GM12801 (cell line): ENCODE measurements around the gene CRIP1.

ENCODE experiments used
- TF ChIP-seq, protein P1 (sequence below): IDR thresholded peaks from one replicate; pipeline ENCODE4 v1.5.1; 2011; ENCODE audit warnings: control low read depth; ENCODE audit not compliant: insufficient read length; ENCODE audit errors: extremely low read depth

Gene CRIP1

DNA sequence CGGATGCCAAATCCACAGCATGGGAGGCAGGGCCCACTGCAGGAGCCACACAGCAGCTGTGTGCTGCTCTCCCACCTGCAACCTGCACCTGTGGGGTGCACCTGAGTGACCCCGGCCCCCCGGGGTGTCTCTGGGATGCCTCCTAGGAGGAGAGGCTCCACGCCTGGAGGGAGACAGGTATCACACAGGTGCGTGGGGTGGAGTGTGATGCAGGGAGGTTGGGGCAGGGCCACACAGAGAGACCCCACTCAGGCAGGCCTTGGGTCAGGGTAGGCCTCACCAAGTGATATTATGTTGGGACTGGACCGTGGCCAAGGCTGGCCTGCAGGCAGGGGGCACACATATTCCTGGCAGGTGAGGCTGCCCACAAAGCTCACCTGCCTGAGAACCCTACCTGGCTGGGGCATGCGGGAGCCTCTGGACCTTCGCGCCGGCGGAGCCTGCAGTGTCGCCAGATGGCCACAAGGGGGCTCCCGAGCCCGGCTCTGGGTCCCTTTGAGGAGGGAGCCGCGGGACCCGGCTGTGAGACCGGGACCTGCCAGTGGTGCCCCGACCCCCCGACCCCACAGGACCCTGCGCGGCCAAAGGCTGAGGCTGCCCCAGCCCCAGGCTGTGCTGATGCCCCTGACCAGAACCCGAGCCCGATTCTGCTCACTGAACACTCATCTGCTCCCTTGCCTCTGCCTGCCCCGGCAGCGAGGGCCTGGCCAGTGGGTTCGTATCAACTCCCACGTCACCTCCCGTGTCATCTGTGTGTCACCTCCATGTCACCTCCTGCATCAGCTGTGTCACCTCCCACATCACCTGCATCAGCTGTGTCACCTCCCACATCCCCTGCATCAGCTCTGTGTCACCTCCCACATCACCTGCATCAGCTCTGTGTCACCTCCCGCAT is 51.1 kb downstream of the CRIP1 start:
- TF ChIP-seq, protein P1, sequence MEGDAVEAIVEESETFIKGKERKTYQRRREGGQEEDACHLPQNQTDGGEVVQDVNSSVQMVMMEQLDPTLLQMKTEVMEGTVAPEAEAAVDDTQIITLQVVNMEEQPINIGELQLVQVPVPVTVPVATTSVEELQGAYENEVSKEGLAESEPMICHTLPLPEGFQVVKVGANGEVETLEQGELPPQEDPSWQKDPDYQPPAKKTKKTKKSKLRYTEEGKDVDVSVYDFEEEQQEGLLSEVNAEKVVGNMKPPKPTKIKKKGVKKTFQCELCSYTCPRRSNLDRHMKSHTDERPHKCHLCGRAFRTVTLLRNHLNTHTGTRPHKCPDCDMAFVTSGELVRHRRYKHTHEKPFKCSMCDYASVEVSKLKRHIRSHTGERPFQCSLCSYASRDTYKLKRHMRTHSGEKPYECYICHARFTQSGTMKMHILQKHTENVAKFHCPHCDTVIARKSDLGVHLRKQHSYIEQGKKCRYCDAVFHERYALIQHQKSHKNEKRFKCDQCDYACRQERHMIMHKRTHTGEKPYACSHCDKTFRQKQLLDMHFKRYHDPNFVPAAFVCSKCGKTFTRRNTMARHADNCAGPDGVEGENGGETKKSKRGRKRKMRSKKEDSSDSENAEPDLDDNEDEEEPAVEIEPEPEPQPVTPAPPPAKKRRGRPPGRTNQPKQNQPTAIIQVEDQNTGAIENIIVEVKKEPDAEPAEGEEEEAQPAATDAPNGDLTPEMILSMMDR, result peak; percentile 6
